HG03108 (cell line): ENCODE measurements around the gene ENDOV.

Experiments
- ATAC-seq: cut with Tn5 transposase; IDR thresholded peaks from one replicate; pipeline ENCODE4 v1.9.1; 2021; ENCODE audit warnings: moderate library complexity; ENCODE audit not compliant: unreplicated experiment

The ENDOV gene

DNA sequence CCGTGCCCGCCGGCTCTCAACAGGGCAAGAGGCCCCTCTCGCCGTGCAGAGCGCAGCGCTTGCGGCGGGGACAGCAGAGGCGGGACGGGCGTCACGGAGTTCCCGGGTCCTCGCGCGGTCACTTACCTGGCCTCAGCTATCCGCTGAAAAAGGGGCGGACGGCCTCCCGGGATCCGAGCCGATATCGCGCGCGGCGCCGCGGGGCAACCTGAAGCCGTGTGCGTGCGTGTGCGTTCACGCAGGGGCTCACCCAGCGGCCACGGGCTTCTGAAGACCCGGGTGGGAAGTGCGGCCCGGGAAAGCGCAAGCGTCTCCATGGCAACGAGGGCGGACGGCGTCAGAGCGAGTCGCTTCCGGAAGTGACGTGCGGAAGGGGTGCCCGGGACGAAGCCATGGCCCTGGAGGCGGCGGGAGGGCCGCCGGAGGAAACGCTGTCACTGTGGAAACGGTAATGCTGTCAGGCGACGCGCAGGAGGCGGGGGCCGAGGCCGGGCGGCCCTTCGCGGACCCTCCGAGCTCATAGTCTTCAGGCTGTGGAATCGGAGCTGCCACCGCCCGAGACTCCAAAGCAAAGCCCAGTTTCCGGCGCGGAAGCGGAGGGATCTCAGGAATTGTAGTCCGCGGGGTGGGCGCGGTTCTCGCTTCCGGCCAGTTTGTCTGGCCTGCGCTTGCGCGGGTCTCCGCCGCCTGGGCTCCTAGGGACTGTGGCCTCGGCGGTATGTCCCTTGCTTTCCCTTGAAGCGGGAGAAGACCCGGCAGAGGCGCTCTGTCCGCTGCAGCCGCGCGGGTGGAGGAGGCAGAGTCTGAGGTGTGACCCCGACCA is at the start of gene ENDOV:
Gene ENDOV, plus strand, starts transcription at position 365 of the 823 bp plus-strand sequence. Its CDS starts 28 bp downstream, at position 393.
- peak; percentile 84 for ATAC-seq

DNA sequence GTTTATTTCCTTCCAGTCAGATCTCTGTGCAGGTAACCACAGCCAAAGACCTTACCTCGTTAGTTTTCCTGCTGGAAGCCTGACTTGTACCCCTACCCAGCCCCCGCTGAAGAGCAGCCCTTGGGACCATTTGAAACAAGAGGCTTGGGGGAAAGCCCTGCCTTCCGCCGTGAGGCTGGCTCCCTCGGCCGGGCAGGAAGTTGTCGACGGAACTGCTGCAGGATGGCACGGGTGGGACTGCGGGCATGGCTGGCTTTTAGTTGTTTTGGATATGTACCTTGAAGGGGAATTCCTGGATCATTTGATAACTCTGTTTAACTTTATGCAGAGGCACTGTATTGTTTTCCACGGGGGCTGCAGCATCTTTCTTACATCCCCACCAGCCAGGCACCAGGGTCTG is 49.0 kb upstream of the ENDOV start:
- ATAC-seq = no peak

DNA sequence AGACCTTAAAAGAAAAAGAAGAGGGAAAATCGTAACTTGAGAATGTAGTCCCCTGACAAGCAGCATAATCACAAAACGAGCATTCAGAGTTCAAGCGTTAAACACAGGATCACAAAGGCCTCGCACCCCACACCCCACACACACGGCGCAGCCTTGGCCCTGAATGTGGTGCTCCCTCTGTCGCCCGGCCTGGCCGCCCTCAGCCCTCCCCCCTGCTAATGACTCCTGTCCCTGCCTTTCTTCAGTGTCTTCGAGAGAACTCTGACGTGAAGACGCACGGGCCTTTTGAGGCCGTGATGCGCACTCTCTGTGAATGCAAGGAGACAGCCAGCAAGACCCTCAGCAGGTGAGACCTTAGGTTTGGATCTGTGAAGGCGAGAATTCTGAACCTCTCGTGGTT is 47.5 kb upstream of the ENDOV start:
- no peak for ATAC-seq

DNA sequence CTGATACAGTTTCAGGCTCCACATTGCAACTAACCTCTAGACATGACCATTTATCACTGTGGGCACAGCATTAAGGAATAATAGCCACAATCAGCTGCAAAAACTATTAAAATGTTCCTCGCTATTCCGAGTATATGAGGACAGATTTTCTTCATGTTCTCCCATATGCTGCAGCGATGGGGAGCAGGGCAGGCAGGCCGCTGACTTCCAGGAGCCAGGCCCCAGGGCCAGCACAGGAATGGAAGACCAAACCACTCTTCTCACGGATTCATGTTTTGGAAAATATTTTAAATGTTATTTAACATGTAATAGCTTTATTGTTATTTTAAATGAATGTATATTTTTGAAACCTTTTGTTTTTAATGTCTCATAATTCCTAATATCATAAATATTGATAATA is 43.8 kb upstream of the ENDOV start:
- ATAC-seq = no peak

DNA sequence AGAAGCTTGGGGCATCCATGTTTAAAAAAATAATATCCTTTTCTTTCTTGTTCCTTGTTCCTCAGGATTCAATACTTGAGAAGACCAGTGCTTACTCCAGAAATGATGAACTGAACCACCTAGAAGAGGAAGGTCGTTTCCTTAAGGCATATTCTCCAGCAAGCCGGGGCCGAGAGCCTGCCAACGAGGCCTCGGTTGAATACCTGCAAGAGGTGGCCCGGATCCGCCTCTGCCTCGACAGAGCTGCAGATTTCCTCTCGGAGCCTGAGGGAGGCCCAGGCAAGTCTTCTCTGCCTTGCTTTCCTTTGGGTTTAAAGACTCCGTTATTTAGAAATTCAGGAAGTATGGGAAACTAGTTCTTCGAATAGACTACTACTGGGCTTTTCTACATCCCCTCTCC is 42.5 kb upstream of the ENDOV start:
- ATAC-seq = no peak

DNA sequence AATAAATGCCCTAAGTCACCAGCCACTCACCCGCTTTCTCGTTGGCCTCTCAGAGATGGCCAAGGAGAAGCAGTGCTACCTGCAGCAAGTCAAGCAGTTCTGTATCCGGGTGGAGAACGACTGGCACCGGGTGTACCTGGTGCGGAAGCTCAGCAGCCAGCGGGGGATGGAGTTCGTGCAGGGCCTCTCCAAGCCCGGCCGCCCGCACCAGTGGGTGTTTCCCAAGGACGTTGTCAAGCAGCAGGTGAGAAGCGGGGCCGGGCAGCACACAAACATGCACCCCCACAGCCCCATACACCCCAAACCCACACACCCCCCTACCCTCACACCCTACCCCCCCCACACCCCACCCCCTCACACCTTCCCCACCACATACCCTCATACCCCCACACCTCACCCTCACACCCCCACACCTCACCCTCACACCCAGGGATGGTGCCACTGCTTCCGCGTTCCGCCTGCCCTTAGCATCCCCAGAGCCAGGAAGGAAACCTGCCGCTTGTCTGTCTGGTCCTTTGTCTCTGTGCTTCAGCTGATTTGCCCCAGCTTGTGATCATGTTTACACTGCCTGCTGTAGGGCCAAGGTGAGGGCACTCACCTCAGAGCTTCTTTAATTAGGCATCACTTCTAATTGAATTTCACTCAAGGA is 41.9 kb upstream of the ENDOV start:
- no peak for ATAC-seq

DNA sequence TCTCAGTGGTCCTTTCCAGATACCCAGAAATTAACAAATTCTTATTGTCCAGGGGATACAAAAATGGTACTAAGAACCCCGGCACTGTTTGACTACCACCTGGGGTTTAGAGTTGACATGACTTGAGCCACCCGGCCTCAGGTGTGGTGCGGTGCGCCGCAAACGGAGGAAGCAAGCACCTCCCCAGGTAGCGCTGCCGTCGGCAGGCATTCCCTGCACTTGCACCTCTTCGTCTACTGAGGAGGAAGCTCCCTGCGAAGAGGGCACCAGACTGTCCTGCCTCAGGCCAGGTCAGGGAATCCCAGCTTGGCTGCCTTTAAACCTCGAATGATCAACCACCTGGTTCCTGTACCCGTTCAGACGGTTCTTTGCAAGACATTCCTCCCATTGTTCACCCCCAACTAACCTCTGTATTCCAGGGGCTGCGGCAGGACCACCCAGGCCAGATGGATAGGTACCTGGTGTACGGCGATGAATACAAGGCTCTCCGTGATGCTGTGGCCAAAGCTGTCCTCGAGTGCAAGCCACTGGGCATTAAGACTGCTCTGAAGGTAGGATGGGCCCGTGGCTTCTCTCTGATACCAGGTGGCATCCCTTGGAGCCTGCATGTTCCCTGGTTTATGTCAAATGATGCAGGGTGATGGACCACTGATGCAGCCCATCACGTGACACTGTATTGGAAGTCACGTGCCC is 40.8 kb upstream of the ENDOV start:
- ATAC-seq = no peak

DNA sequence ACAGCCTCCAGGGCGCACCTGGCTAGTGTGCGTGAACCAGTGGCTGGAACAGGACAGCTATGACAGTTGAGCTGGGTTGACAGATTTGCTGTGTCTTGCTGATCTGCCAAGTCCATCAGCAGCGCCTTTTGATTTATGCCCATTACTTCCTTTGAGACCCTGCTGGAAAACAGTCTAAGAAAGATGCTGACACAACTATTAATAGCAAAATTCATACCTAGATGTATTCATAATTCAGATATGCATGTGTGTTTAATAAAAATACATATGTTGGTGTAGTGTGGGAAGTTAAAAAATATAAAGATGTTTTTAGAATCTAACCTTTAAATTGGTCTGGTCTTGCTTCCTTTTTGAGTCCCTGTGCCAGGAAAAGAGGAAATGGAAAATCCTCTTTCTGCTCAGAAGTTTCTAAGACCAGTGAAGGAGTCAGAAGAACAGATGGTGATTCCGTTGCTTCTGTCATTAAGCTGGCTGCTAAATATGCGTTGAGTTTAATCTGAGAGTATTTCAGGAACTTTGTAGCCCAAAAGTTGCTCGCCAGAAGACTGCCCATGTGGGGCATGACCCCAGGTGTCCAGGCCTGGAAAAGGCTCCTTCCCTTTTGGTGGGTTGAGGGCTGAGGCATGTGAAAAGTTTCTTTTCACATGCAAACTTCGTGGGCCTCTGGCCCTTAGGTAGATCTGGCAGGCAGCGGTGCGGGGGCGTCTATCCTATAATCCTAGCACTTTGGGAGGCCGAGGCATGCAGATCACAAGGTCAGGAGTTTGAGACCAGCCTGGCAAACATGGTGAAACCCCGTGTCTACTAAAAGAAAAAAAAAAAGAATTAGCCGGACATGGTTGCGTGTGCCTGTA is 40.0 kb upstream of the ENDOV start:
- ATAC-seq = no peak

DNA sequence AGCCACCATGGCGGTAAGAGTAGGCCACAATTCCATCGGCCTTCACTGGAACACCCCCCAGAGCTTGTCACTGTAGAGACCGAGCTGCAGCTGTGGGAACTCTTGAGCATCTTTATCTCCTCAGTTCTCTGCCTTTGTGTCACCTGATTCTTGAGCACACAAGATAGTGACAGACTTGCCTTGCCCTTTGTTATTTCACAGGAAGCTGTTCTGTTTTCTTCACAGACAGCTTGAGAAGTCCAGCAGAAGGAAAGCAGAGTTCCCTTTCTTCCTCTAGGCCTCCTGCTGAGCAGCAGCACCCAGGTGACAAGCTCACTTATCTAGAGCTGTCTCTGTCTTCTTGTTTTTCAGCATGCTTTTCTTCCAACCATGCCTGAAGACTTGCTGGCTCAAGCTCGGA is 38.4 kb upstream of the ENDOV start:
- no peak for ATAC-seq

DNA sequence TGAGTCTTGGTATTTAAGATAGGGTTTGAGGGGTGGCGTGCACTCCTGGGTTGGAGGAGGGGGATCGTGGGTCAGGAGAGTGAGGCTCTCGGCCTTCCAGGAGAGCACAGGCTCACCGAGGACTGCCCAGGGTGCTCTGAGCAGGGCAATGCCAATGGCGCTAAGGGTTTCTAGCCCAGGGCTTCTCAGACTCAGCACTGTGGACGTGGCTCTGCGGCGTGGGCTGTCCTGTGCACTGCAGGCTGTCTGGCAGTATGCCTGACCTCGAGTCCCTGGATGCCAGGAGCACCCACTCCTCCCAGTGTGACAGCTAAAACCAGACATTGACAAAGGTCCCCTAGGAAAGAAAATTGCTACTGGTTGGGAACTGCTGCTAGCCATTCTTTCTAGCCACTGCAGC is 37.2 kb upstream of the ENDOV start:
- no peak for ATAC-seq

DNA sequence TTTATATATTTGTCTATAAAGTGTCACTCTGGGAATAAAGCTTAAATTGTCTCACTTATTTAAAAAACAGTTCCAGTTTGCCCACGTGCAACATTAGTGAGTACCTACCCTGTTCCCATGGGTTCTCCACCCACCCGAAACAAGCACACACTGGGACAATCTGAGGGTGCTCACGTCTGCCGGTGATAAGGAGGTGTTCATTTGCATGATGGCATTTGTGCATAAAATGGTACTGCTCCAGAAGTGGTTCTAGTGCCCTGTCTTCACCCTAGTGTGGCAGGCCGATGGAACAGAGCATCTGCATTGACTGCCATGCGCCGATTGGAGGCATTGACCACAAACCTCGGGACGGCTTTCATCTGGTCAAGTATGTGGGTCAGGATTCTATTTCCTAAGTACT is 35.6 kb upstream of the ENDOV start:
- ATAC-seq = no peak

DNA sequence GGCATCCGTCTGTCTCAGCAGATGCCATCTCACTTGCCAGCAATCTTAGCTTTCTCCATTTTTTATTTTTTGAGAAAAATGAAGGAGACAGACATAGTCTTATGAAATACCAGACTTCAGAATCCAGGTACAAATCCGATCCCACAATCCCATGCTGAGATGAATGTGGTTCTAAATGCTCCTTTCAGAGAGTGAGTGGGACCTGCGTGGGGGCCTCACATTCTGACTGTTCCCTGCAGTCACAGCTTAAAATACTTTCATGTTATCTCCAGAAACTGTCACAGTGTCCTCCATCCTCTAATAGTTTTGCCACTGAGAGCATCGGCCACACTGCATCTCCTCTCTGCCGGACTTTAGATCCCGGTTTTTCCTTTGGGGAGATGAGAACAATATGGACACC is 34.9 kb upstream of the ENDOV start:
- ATAC-seq = no peak

DNA sequence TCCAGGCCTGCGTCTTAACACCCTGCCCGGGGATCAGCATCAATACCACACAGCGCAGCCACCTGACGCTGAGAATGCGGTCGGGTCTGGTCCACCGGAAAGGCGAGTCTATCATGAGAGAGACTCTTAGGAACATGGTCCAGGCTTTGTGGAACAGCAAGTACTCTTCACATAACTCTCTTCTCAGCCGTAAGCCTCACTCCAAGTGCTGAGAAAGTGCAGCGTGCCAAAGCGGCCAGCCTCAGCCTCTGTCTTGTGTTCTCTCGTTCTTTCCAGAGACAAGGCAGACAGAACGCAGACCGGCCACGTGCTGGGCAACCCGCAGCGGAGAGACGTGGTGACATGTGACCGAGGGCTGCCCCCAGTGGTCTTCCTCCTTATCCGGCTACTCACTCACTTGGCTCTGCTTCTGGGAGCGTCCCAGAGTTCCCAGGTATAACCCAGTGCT is 34.4 kb upstream of the ENDOV start:
- ATAC-seq = no peak

DNA sequence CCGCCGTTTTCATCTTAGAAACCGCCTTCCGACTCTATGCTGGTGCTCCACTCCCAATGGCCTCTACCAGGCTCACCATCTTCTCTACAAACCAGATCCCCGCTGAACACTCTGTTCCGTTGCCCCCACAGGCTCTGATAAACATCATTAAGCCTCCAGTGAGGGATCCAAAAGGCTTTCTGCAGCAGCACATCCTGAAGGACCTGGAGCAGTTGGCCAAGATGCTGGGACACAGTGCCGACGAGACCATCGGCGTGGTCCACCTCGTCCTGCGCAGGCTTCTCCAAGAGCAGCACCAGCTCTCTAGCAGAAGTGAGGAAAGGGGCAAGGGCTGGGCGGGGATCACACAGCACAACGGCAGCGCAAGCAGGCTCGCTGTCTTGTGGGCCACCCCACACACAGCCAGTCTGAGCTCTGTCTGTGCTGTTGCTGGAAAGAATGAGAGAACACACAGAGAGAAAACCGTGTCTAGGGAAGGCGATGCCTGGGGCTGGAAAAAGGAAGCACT is 33.5 kb upstream of the ENDOV start:
- no peak for ATAC-seq

DNA sequence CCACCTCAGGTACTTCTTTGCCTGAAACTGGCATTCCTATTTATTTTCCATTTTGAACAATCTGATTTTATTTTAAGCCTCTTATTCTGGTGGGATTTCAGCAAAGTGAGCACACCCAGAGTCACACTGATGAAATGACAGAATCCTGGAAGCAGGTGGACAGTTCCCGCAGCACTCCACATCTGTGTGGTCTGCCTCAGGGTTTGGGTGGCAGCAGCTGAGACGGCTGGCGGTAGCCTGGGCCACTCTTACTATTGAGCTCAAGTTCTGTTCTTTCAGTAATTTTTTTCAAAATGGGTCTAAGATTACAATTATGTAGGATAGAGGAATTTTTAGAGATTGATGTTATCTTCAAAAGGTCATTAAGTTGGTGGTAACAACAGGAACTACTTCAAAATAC is 32.5 kb upstream of the ENDOV start:
- no peak for ATAC-seq

DNA sequence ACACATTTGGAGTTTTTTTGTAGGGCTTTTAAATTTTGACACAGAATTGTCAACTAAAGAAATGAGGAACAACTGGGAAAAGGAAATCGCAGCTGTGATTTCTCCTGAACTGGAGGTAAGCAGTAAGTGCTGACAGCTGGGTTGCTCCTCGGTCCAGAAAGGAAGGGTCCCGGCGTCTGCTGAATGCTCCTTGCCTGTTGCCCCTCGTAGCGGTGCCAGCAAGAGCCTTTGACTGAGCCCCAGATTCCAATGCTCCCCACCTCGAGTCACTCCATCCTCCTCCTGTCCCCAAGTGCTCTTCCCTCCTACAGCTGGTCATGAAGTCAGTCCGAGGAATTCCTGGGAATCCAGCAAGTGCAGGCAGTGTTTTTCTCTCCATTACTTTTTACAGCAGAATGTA is 32.0 kb upstream of the ENDOV start:
- no peak for ATAC-seq

DNA sequence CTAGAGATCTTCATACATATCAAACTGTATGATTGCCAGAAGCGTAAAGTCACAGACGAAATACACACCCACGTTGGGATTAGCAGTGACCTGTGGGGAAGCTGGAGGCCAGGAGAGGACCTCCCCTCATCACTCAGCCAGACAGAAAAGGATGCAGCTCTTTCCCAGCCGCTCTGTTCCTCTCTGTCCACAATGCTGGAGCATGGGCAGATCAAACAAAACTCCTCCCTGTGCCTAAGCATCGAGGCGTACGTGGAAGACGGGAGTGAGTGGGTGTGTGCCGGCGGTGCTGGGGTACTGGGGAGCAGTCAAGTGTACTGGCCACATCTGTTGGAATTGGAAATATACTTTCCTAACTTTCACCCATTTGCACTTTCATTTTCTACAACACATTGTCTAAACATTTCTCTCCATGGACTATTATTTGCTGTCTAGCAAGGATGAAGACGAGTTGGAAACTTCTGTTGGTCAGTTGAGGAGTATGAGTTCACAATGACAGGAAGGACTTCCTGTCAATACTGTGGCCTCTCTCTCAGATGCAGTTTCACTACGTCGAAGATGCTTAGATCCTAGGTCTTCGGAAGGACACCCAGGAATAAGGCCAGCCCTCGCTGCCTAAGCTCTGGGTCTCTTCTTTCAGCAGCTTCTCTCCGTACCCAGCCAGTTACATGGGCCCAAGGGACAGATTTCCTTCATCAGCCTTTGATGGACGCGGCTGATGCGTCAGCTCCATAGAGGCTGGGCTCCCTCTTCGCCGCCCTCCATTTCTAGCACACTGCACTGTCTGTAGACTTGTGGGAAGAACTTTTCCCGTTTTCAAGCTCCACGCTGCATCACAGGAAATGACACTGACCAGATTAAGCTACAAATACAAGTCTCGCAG is 30.6 kb upstream of the ENDOV start:
- no peak for ATAC-seq

DNA sequence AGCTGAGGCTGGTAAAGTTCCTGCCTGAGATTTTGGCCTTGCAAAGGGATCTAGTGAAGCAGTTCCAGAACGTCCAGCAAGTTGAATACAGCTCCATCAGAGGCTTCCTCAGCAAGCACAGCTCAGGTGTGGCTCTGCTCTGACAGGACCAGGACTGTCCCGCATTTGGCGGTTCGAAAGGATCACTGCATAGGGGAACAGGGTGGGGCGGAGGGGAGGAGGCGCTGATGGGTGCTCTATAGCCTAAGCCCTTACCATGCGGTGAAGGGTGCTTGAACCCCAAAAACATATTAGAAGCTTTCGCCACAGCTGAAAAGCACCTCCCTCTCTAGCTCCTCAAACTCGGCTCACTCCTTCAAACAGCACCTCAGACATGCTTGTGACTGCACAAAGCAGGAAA is 29.9 kb upstream of the ENDOV start:
- no peak for ATAC-seq

DNA sequence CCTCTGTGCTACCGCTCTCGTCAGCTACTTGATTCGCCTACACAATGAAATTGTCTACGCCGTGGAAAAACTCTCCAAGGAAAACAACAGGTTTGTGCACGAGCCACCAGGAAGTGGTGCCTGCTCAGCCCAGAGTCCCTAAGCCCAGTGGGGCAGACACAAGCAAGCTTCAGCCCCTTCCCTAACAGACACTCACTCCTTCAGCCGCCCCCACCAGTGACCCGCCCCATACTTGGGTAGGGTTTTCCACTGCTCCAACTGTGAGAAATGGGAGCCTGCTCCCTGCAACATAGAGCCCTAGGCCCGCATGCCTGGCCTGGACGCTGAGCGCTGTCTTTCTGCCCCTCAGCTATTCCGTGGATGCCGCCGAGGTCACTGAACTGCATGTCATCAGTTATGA is 28.6 kb upstream of the ENDOV start:
- ATAC-seq = no peak

DNA sequence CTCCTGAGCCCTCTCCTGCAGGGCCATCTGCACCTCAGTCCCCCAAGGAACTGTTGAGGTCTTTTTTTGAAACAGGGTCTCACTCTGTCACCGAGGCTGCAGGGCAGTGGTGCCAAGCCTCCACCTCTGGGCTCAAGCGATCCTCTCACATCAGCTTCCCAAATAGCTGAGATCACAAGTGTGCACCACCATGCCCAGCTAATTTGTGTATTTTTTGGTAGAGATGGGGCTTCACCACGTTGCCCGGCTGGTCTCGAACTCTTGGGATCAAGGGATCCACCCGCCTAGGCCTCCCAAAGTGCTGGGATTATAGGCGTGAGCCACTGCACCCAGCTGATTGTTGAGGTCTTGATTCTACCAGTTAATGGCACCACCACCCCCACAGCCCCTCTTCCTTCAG is 27.9 kb upstream of the ENDOV start:
- no peak for ATAC-seq
